GM15510 (cell line): ENCODE results near the gene CDC14B.

Experiments used
- POLR2A ChIP-seq: IDR thresholded peaks from 3 replicates; pipeline ENCODE4 v1.6.1; 2011; ENCODE audit warnings: borderline replicate concordance; ENCODE audit not compliant: insufficient read length; ENCODE audit errors: extremely low read depth

Gene CDC14B

GRCh38 chr9:96492993-96493531 is 126.6 kb downstream of the CDC14B start:
- no peak for TF ChIP-seq POLR2A

GRCh38 chr9:96491880-96492525 is 127.6 kb downstream of the CDC14B start:
- TF ChIP-seq POLR2A: no peak

GRCh38 chr9:96491079-96491879 is 128.4 kb downstream of the CDC14B start:
- no peak for TF ChIP-seq POLR2A

GRCh38 chr9:96490534-96491078 is 129.0 kb downstream of the CDC14B start:
- no peak for TF ChIP-seq POLR2A

- TF ChIP-seq POLR2A: no peak
Measured at GRCh38 chr9:96489482-96489979, 130.1 kb downstream of the CDC14B start.

GRCh38 chr9:96487949-96488348 is 131.7 kb downstream of the CDC14B start:
- TF ChIP-seq POLR2A: no peak

- TF ChIP-seq POLR2A: no peak
Measured at GRCh38 chr9:96487029-96487396, 132.6 kb downstream of the CDC14B start.

- no peak for TF ChIP-seq POLR2A
Measured at GRCh38 chr9:96486386-96487028, 133.1 kb downstream of the CDC14B start.

- TF ChIP-seq POLR2A: no peak
Measured at GRCh38 chr9:96485280-96485679, 134.4 kb downstream of the CDC14B start.

GRCh38 chr9:96484521-96484931 is 135.1 kb downstream of the CDC14B start:
- no peak for TF ChIP-seq POLR2A

- TF ChIP-seq POLR2A: no peak
Measured at GRCh38 chr9:96483733-96484390, 135.8 kb downstream of the CDC14B start.

- TF ChIP-seq POLR2A: no peak
Measured at GRCh38 chr9:96483197-96483596, 136.4 kb downstream of the CDC14B start.

GRCh38 chr9:96482476-96482875 is 137.2 kb downstream of the CDC14B start:
- TF ChIP-seq POLR2A: no peak

- no peak for TF ChIP-seq POLR2A
Measured at GRCh38 chr9:96480736-96481135, 138.9 kb downstream of the CDC14B start.

GRCh38 chr9:96478829-96479371 is 140.7 kb downstream of the CDC14B start:
- TF ChIP-seq POLR2A: no peak

- TF ChIP-seq POLR2A: no peak
Measured at GRCh38 chr9:96476591-96476990, 143.1 kb downstream of the CDC14B start.
